GM21526 (cell line): ENCODE measurements around the gene ZNF200.
"Not testable (repeated sequence)": the region's sequence is repeated elsewhere in the genome, so short reads cannot be mapped to it uniquely, and the experiment has no call there.

Experiments used
- ATAC-seq: cut with Tn5 transposase; IDR thresholded peaks from one replicate; pipeline ENCODE4 v1.9.1; 2021; ENCODE audit warnings: moderate library complexity; ENCODE audit not compliant: unreplicated experiment, low FRiP score

Gene ZNF200

DNA sequence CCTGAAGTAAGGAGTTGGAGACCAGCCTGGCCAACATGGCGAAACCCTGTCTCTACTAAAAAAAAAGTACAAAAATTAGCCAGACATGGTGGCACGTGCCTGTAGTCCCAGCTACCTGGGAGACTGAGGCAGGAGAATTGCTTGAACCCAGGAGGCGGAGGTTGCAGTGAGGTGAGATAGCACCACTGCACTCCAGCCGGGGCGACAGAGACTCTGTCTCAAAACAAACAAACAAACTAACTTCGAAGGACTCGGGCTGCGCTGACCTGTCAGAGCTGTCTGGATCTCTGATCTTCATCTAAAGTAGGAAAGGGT is 52.7 kb downstream of the ZNF200 start:
- ATAC-seq: not testable (repeated sequence)

DNA sequence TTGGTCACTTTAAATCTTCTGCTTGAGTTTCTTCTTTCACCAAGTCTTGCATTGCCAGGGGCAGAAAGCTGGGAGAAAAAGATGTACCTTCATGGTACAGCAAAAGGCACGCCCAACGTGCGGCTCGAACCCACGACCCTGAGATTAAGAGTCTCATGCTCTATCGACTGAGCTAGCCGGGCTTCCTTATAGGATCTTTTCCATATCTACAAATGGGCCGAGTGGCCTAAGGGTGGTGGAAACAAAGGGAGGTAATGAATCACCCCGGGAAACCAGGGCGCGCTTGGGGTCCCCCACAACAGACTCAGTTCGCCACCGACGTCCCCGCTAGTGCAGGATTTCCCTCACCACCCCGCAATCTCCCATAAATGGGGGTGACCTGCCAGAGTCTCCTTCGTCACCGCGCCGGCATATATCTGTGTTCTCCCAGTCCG is 54.5 kb downstream of the ZNF200 start:
- ATAC-seq: no peak

DNA sequence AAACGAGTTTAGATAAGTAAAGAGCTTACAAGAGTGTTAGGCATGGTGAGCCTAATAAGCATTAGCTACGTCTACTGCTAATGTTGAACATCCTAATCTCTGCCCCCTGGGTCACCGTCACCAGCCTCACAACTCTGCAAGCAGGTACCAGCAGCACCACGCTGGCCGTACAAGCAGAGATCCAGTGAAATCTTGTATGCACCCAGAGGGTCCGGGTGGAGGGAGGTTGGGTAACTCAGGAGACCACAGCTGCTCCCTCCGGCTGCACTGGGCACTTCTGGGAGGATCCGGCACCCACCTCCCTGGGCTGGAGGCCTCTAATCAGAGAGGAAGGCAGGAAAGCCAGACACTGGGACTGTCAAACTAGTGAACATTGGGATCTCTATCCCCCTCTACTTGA is 55.3 kb downstream of the ZNF200 start:
- no peak for ATAC-seq

DNA sequence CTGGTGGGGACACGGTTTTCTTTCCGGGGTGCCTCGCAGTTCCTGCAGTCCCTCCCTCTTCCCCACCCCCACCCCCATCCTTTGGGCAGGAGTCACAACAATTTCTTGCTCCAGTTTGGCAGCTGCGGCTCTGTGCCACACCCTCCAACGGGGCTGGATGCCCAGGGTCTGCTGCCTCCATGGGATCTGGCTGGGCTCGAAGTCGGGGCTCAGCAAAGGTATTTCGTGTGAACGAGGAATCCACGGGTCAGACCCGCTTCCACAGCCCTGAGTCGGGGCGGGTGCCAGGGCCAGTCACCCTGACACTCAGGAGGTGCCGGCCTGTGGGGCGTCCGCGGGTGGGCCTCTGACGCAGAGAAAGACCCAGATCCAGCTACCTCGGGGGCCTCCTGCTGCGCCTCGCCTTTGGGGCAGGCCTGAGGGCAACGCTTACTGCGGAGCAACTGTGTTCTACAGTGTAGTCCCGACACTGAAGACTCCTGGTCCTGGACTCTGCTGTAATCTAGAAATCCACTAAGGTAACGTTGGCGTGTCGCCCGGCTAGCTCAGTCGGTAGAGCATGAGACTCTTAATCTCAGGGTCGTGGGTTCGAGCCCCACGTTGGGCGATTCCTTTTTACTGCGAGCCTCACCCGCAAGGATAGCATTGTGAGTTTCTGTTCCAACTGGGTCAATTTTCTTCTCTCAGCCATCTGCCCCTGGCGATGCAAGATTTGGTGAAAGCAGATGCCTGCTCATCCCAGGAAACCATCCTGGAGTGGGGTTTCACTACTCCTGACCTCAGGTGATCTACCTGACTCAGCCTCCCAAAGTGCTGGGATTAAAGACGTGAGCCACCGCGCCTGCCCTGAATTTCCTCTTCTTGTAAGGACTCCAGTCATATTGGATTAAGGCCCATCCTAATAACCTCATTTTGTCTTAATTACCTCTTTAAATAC is 59.5 kb downstream of the ZNF200 start:
- no peak for ATAC-seq

DNA sequence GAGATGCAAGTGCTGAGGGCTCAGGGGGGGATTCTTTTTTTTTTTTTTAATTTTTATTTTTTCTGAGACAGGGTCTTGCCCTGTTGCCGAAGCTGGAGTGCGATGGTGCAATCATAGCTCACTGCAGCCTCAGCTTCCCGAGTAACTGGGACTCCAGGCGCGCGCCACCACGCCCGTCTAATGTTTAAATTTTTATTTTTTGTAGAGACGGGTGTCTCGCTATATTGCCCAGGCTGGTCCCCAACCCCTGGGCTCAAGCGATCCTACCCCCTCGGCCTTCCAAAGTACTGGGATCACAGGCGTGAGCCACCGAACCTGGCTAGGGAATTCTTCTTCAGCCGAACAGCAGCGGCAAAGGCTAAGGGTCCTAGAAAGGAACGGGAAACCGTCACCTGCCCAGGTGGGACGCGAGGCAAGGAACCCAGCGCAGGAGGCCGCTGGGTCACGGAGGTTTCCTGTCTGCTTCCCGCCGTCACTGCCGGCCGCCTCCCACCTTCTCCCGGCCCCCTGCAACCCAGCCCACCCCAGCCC is 60.3 kb downstream of the ZNF200 start:
- ATAC-seq: no peak

DNA sequence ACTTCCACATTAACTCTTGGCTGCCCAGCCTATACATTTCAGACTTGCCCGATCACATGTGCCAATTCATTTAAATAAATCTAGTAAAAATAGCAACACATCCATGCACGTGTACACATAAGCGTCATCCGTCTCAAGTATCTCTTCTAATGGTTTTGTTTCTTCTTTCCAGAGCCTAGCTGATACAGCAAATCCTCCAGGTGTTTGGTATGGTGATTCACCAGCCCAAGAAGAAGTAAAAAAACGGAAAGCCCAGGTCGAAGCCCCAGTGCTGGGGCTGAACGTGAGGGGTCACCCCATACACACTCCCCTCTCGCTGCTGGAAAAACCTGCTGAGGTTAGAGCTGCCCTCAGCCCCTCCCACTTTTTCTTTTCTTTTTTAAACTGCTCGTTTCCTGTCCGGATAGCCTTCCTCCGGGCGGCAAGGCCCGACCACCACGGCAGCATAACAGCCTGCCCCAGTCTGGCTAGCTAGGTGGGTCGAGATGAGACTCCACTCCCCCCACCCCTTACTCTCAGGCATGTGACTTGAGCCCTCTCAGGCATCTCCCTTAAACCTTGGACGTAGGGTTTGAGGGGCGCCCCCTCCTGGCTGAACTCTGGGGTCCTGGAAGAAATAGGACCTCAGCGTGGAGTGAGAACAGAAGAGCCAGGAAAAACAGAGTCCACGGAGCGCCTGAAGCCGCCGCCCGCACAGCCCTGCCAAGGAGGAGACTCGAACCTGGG is 60.9 kb downstream of the ZNF200 start:
- ATAC-seq: no peak
